AG09309 (cell line): ENCODE measurements around the gene EIF4EBP2.

Source experiments
- DNase-seq: peaks from one replicate; pipeline ENCODE4 v3.0.0-alpha.2; 2010; ENCODE audit warnings: low read depth
- H3K4me3 ChIP-seq: 2 replicates; pipeline ENCODE4 v1.5.1; 2011; ENCODE audit warnings: mild to moderate bottlenecking, low read depth, low read length, moderate library complexity; ENCODE audit not compliant: control insufficient read depth
- CTCF ChIP-seq: IDR thresholded peaks from 2 replicates; pipeline ENCODE4 v1.5.1; 2011; ENCODE audit warnings: mild to moderate bottlenecking, low read depth, low read length, inconsistent platforms; ENCODE audit not compliant: insufficient read depth, control insufficient read depth; ENCODE audit errors: missing control alignments

Gene EIF4EBP2

GRCh38 chr10:70399177-70399576, 4.8 kb upstream of the EIF4EBP2 start:
- no peak overlapping the region for H3K4me3 ChIP-seq
- DNase-seq, result no peak
- TF ChIP-seq CTCF, result no peak

GRCh38 chr10:70403483-70404035, 386 bp upstream of the EIF4EBP2 start:
- H3K4me3 ChIP-seq, result no peak overlapping the region; the same call in 1 of the 2 replicates
- no peak for DNase-seq

DNA sequence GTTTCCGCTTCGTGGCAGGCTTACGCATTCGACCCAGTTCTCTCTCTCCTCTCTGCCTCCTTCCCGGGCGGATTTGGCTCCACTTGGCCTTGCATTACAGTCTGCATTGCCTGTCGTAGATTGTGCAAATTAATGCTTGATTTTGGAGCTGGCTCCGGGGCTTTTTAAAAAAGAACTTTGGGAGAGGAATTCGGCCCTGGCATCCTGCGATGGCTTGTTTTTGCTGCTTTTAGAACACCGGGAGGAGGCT, 767 bp downstream of the EIF4EBP2 start:
- DNase-seq, result no peak
- TF ChIP-seq CTCF, result no peak
- peak overlapping the region; percentile 92 for H3K4me3 ChIP-seq

More at GRCh38 chr10:70403483-70404035, 386 bp upstream of the EIF4EBP2 start:
- TF ChIP-seq CTCF, result no peak

- TF ChIP-seq CTCF, result no peak
- peak overlapping the region; percentile 92 for H3K4me3 ChIP-seq
- DNase-seq, result peak; percentile 96
Measured at GRCh38 chr10:70405037-70405824, 1.3 kb downstream of the EIF4EBP2 start.

DNA sequence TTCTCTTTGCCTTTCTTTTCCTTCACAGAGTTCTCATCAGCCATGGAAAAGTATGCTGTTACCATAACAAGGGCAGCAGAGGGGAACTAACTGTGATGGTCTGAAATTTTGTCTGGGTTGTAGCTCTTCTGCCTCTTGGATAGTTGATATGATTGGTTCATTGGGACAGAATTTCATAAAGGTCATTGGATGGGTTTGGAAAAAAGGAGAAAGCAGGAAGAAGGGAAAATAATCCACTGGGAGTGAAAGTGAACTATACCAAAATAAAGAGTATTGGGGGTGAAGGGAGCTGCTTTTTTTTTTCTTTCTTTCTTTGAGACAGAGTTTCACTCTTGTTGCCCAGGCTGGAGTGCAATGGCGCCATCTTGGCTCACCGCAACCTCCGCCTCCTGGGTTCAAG, 5.8 kb downstream of the EIF4EBP2 start:
- TF ChIP-seq CTCF, result no peak
- DNase-seq, result no peak
- no peak overlapping the region for H3K4me3 ChIP-seq

DNA sequence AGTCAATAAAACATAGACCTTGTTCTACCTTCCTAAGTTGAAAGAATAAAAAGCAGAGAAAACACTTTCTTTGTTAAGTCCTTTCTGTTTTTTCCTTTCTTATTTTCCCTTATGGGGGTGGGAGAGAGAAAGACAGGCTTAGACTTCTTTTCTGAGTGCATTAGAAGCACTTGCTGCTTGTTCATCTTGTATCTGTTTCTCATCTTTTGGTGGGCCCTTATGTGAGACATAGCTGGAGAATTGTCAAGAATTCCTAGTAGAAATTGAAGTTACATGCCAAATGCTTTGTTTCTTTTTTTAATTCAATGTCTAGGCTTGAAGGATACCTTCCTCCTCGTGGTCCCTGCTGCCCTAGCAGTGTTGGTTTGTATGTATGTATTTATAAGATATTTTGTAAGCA, 6.7 kb downstream of the EIF4EBP2 start:
- H3K4me3 ChIP-seq, result no peak overlapping the region
- no peak for TF ChIP-seq CTCF
- DNase-seq, result no peak
